ENCODE results near the gene SYT14.

SYT14 gene

GRCh38 chr1:210123924-210124589 is 186.0 kb downstream of the SYT14 start:
- TF ChIP-seq, protein P1, sequence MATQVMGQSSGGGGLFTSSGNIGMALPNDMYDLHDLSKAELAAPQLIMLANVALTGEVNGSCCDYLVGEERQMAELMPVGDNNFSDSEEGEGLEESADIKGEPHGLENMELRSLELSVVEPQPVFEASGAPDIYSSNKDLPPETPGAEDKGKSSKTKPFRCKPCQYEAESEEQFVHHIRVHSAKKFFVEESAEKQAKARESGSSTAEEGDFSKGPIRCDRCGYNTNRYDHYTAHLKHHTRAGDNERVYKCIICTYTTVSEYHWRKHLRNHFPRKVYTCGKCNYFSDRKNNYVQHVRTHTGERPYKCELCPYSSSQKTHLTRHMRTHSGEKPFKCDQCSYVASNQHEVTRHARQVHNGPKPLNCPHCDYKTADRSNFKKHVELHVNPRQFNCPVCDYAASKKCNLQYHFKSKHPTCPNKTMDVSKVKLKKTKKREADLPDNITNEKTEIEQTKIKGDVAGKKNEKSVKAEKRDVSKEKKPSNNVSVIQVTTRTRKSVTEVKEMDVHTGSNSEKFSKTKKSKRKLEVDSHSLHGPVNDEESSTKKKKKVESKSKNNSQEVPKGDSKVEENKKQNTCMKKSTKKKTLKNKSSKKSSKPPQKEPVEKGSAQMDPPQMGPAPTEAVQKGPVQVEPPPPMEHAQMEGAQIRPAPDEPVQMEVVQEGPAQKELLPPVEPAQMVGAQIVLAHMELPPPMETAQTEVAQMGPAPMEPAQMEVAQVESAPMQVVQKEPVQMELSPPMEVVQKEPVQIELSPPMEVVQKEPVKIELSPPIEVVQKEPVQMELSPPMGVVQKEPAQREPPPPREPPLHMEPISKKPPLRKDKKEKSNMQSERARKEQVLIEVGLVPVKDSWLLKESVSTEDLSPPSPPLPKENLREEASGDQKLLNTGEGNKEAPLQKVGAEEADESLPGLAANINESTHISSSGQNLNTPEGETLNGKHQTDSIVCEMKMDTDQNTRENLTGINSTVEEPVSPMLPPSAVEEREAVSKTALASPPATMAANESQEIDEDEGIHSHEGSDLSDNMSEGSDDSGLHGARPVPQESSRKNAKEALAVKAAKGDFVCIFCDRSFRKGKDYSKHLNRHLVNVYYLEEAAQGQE (IDR thresholded peaks at IDR 0.05; ENCODE audit: low read depth): no peak
- no peak for TF ChIP-seq CREB1 (IDR thresholded peaks at IDR 0.05; ENCODE audit: low read depth)
- TF ChIP-seq NFIC (IDR thresholded peaks at IDR 0.05): no peak
- no peak for TF ChIP-seq EP300 (IDR thresholded peaks at IDR 0.05; ENCODE audit: borderline replicate concordance)
- no peak for TF ChIP-seq YY1 (IDR thresholded peaks at IDR 0.05; ENCODE audit: low read depth)
- TF ChIP-seq TCF12 (IDR thresholded peaks at IDR 0.05; ENCODE audit: low read depth): no peak
- TF ChIP-seq TEAD4 (IDR thresholded peaks at IDR 0.05): no peak
- no peak for TF ChIP-seq ZBTB7A (IDR thresholded peaks at IDR 0.05; ENCODE audit: low read depth)
- TF ChIP-seq FOXM1 (IDR thresholded peaks at IDR 0.05; ENCODE audit: borderline replicate concordance, low read depth): no peak
- TF ChIP-seq RAD21 (IDR thresholded peaks at IDR 0.05; ENCODE audit: low read depth): no peak
- TF ChIP-seq TAF1 (IDR thresholded peaks at IDR 0.05; ENCODE audit: low read depth): no peak
- no peak for TF ChIP-seq CEBPB (IDR thresholded peaks at IDR 0.05)
- no peak for TF ChIP-seq EGR1 (IDR thresholded peaks at IDR 0.05)
- TF ChIP-seq, protein P2, sequence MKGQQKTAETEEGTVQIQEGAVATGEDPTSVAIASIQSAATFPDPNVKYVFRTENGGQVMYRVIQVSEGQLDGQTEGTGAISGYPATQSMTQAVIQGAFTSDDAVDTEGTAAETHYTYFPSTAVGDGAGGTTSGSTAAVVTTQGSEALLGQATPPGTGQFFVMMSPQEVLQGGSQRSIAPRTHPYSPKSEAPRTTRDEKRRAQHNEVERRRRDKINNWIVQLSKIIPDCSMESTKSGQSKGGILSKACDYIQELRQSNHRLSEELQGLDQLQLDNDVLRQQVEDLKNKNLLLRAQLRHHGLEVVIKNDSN (IDR thresholded peaks at IDR 0.05): no peak
- TF ChIP-seq, protein P3, sequence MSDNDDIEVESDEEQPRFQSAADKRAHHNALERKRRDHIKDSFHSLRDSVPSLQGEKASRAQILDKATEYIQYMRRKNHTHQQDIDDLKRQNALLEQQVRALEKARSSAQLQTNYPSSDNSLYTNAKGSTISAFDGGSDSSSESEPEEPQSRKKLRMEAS (IDR thresholded peaks at IDR 0.05): no peak

DNA sequence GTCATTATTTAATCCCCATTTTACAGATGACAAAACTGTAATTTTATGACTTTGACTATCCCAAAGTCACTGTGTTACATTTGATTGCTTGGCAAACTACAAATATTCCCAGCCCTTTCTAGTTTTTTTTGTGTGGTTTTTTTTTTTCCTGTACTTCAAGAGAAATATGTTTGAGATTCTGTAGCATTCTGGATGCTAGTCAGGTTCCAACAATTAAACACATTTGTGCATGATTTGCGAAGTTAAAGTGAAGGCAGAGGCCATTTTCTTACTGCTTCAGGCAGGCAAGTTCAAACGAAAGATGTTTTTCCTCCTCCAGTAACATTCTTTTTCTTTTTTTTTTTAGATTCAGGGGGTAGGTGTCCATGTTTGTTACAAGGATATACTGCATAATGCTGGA is 186.7 kb downstream of the SYT14 start:
- TF ChIP-seq EP300 (IDR thresholded peaks at IDR 0.05; ENCODE audit: borderline replicate concordance): no peak

GRCh38 chr1:210125143-210125542 is 187.1 kb downstream of the SYT14 start:
- TF ChIP-seq YY1 (IDR thresholded peaks at IDR 0.05; ENCODE audit: low read depth): no peak
- TF ChIP-seq ZBTB7A (IDR thresholded peaks at IDR 0.05; ENCODE audit: low read depth): no peak
- no peak for TF ChIP-seq TEAD4 (IDR thresholded peaks at IDR 0.05)
- TF ChIP-seq, protein P1 (IDR thresholded peaks at IDR 0.05; ENCODE audit: low read depth): no peak
- TF ChIP-seq TAF1 (IDR thresholded peaks at IDR 0.05; ENCODE audit: low read depth): no peak
- TF ChIP-seq EGR1 (IDR thresholded peaks at IDR 0.05): no peak
- TF ChIP-seq FOXM1 (IDR thresholded peaks at IDR 0.05; ENCODE audit: borderline replicate concordance, low read depth): no peak
- no peak for TF ChIP-seq EP300 (IDR thresholded peaks at IDR 0.05; ENCODE audit: borderline replicate concordance)
- TF ChIP-seq, protein P3 (IDR thresholded peaks at IDR 0.05): no peak
- TF ChIP-seq CEBPB (IDR thresholded peaks at IDR 0.05): no peak
- TF ChIP-seq TCF12 (IDR thresholded peaks at IDR 0.05; ENCODE audit: low read depth): no peak
- TF ChIP-seq, protein P2 (IDR thresholded peaks at IDR 0.05): no peak
- TF ChIP-seq CREB1 (IDR thresholded peaks at IDR 0.05; ENCODE audit: low read depth): no peak
- no peak for TF ChIP-seq RAD21 (IDR thresholded peaks at IDR 0.05; ENCODE audit: low read depth)
- TF ChIP-seq NFIC (IDR thresholded peaks at IDR 0.05): no peak

DNA sequence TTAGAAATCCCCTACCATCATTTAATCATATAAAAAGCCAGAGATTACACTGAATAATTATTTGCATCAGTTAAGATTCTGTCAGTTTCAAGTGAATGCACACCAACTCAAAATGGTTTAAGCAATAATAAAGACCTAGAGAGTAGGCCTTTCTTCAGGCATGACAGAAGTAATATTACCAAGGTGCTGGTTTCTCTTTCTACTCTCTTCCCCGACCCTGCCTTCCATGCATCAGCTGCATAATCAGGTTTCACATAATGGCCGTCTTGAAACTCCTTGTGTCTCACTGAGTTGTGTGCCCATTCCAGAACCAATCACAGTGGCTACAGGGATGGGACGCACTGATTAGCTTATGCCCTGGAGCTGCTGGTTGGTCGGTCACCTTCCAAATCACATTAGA is 191.1 kb downstream of the SYT14 start:
- TF ChIP-seq, protein P1 (IDR thresholded peaks at IDR 0.05; ENCODE audit: low read depth): no peak
- TF ChIP-seq, protein P2 (IDR thresholded peaks at IDR 0.05): no peak
- TF ChIP-seq TCF12 (IDR thresholded peaks at IDR 0.05; ENCODE audit: low read depth) (no peak), FOXM1 (IDR thresholded peaks at IDR 0.05; ENCODE audit: borderline replicate concordance, low read depth) (no peak), CREB1 (IDR thresholded peaks at IDR 0.05; ENCODE audit: low read depth) (no peak), YY1 (IDR thresholded peaks at IDR 0.05; ENCODE audit: low read depth) (no peak), CEBPB (IDR thresholded peaks at IDR 0.05) (no peak), EP300 (IDR thresholded peaks at IDR 0.05; ENCODE audit: borderline replicate concordance) (no peak), TAF1 (IDR thresholded peaks at IDR 0.05; ENCODE audit: low read depth) (no peak), TEAD4 (IDR thresholded peaks at IDR 0.05) (no peak)

Measured in Ishikawa (cell line).